GM12878 (cell line): ENCODE measurements around the gene KRTAP5-3. TPM values are rescaled to one million over a fixed set of nuclear protein-coding genes. Genes with fewer than 3 reads are reported as not detected.

ENCODE experiments used
- ATAC-seq: fragments of 200-7000 bp; cut with Tn5 transposase; 3 replicates; pipeline ENCODE4 v1.9.1; 2020; ENCODE audit warnings: mild to moderate bottlenecking, moderate library complexity
- BruUV-seq: library from RNA; stranded (reverse); fragments of 400-500 nt; replicated peaks from 2 replicates; lab custom pipeline; 2021; lab: Mats Ljungman, UMichigan
- CTCF ChIA-PET: fragments of 300-600 bp; sonication (Branson Sonifier 250); formaldehyde crosslinking; extraction: SDS; loops from one replicate; lab custom pipeline; 2021; ENCODE audit warnings: inconsistent platforms; lab: Yijun Ruan, JAX
- POLR2A ChIA-PET: fragments of 350-600 bp; formaldehyde crosslinking; extraction: SDS; loops from one replicate; lab custom pipeline; 2021; ENCODE audit warnings: inconsistent platforms; lab: Charles Lee
- RAD21 ChIA-PET: fragments of 300-600 bp; sonication (Branson Sonifier 250); formaldehyde crosslinking; loops from one replicate; lab custom pipeline; 2023; ENCODE audit warnings: antibody characterized with exemption; ENCODE audit not compliant: unreplicated experiment; lab: Charles Lee
- SMC1A ChIA-PET: fragments of 300-600 bp; sonication (Branson Sonifier 250); formaldehyde crosslinking; loops from one replicate; lab custom pipeline; 2023; ENCODE audit not compliant: unreplicated experiment, uncharacterized antibody; lab: Charles Lee
- DNase-seq: peaks from one replicate; pipeline ENCODE4 v3.0.0-alpha.2; 2011; ENCODE audit warnings: low read depth, low spot score
- FAIRE-seq: peaks from 3 replicates; lab custom pipeline; 2011; peaks lifted over from hg19 to GRCh38; lab: Jason Lieb, UNC
- H2AFZ ChIP-seq: 2 replicates; pipeline ENCODE4 v1.6.0; 2011; ENCODE audit warnings: low read depth, low read length, control low read depth; ENCODE audit not compliant: control insufficient read depth
- H3K27ac ChIP-seq: 2 replicates; pipeline ENCODE4 v1.5.1; 2011; ENCODE audit warnings: control low read depth; ENCODE audit not compliant: control insufficient read depth, insufficient read depth
- H3K27me3 ChIP-seq, 2 experiments: replicated peaks in 1 of 2; 2 replicates each; pipeline versions ENCODE4 v1.6.0 to v1.6.1; 2011; ENCODE audit warnings: low read length in 1 of 2; ENCODE audit not compliant: control insufficient read depth in 2 of 2, insufficient read depth in 2 of 2
- H3K36me3 ChIP-seq, 2 experiments: 2 replicates each; pipeline ENCODE4 v1.5.1; 2011; ENCODE audit warnings: low read length in 1 of 2; ENCODE audit not compliant: control insufficient read depth in 2 of 2, insufficient read depth in 2 of 2
- H3K4me1 ChIP-seq: 2 replicates; pipeline ENCODE4 v1.6.1; 2011; ENCODE audit warnings: mild to moderate bottlenecking, low read length, moderate library complexity, mixed read lengths; ENCODE audit not compliant: control insufficient read depth, insufficient read depth
- H3K4me2 ChIP-seq: 2 replicates; pipeline ENCODE4 v1.6.0; 2011; ENCODE audit warnings: control low read depth; ENCODE audit not compliant: control insufficient read depth, insufficient read depth
- H3K4me3 ChIP-seq: fragments of 200-600 bp; sonication (generic); 2 replicates; pipeline ENCODE4 v1.5.1; 2016
- H3K79me2 ChIP-seq: 2 replicates; pipeline ENCODE4 v1.6.0; 2011; ENCODE audit warnings: low read length; ENCODE audit not compliant: control insufficient read depth, insufficient read depth
- H3K9ac ChIP-seq: 2 replicates; pipeline ENCODE4 v1.8.0; 2011; ENCODE audit warnings: low read length, control low read depth, mixed read lengths; ENCODE audit not compliant: control insufficient read depth, insufficient read depth
- H3K9me3 ChIP-seq: replicated peaks from 3 replicates; pipeline ENCODE4 v1.5.1; 2011; ENCODE audit warnings: mild to moderate bottlenecking, low read length; ENCODE audit not compliant: control insufficient read depth, insufficient read depth
- H4K20me1 ChIP-seq: 2 replicates; pipeline ENCODE4 v1.6.0; 2011; ENCODE audit not compliant: control insufficient read depth, insufficient read depth
- BHLHE40 ChIP-seq, 2 experiments: fragments of 450-650 bp in 1 of 2; IDR thresholded peaks; 2 replicates each; pipeline ENCODE4 v1.6.1; 2011 to 2017; ENCODE audit warnings: low read depth in 2 of 2, borderline replicate concordance in 1 of 2, improper control_type of control experiment in 1 of 2, low read length in 1 of 2, mild to moderate bottlenecking in 1 of 2
- CHD1 ChIP-seq: IDR thresholded peaks from 2 replicates; pipeline ENCODE4 v1.6.1; 2012; ENCODE audit warnings: low read depth, low read length, improper control_type of control experiment
- ETV6 ChIP-seq, 2 experiments: fragments of 450-650 bp in 1 of 2; IDR thresholded peaks in 1 of 2; conservative IDR thresholded peaks in 1 of 2; 2 replicates each; pipeline ENCODE4 v1.6.1; 2014; ENCODE audit warnings: antibody characterized with exemption in 1 of 2, borderline replicate concordance in 1 of 2, low read depth in 1 of 2, mild to moderate bottlenecking in 1 of 2, moderate library complexity in 1 of 2
- HDAC2 ChIP-seq: fragments of 200-600 bp; sonication (generic); IDR thresholded peaks from 2 replicates; pipeline ENCODE4 v1.6.1; 2017
- POU2F2 ChIP-seq: IDR thresholded peaks from 3 replicates; pipeline ENCODE4 v1.6.1; 2011; ENCODE audit warnings: low read depth, mild to moderate bottlenecking, low read length, borderline replicate concordance
- SREBF1 ChIP-seq: IDR thresholded peaks from 2 replicates; pipeline ENCODE4 v1.6.1; 2012; ENCODE audit warnings: mild to moderate bottlenecking, low read length
- SUPT20H ChIP-seq: IDR thresholded peaks from 2 replicates; pipeline ENCODE4 v1.6.1; 2011; ENCODE audit warnings: low read depth, mild to moderate bottlenecking, low read length, moderate library complexity, borderline replicate concordance; ENCODE audit not compliant: control insufficient read depth
- SUZ12 ChIP-seq: fragments of 200-600 bp; sonication (generic); IDR thresholded peaks from one replicate; pipeline ENCODE4 v1.6.1; 2018; ENCODE audit warnings: antibody characterized with exemption, mild to moderate bottlenecking; ENCODE audit not compliant: unreplicated experiment
- TBL1XR1 ChIP-seq: IDR thresholded peaks from 2 replicates; pipeline ENCODE4 v1.6.1; 2012; ENCODE audit warnings: low read depth, low read length, improper control_type of control experiment
- ZNF592 ChIP-seq: fragments of 450-650 bp; IDR thresholded peaks from 2 replicates; pipeline ENCODE4 v1.6.1; 2017; ENCODE audit warnings: mild to moderate bottlenecking, moderate library complexity
- ZNF687 ChIP-seq: fragments of 450-650 bp; IDR thresholded peaks from 2 replicates; pipeline ENCODE4 v1.6.1; 2017; ENCODE audit warnings: mild to moderate bottlenecking, moderate library complexity
- WGBS: methylation state at CpG from one replicate; pipeline ENCODE4 v1.1.6; 2016; ENCODE audit warnings: low lambda C conversion rate; ENCODE audit not compliant: insufficient replicate concordance, insufficient coverage; ENCODE audit errors: missing lambda C conversion rate; 5-methylcytosine and 5-hydroxymethylcytosine counted together
- in situ Hi-C: fragments of 300-500 bp; cut with MboI; formaldehyde crosslinking; loops from 9 replicates; pipeline ENCODE4 v1.14.3; 2018; ENCODE audit warnings: mixed read lengths
- intact Hi-C: fragments of 100-400 bp; cut with micrococcal nuclease; formaldehyde crosslinking; loops from one replicate; pipeline ENCODE4 v1.14.2; 2022; ENCODE audit not compliant: unreplicated experiment
- polyA plus RNA-seq, 11 experiments: library from polyadenylated mRNA; depleted of rRNA in 4 of 11; unstranded in 6 of 11; stranded (reverse) in 5 of 11; fragments of >200 nt; fragmentation: Nextera tagmentation in 4 of 11; fragmentation: Illumina TruSeq in 1 of 11; extraction: Ambion mirVana in 4 of 11; extraction: Trizol in 1 of 11; gene quantifications; 1 replicate in 1 of 11; 2 replicates in 10 of 11; pipeline versions ENCODE4 v1.2.1 to v1.2.3, GENCODE V29; 2011 to 2016; ENCODE audit warnings: inconsistent platforms in 2 of 11, missing spikeins in 2 of 11, low read depth in 1 of 11
- total RNA-seq, 4 experiments: library from RNA; depleted of rRNA in 3 of 4; stranded (reverse); fragments of >200 nt in 3 of 4; fragmentation: Illumina TruSeq in 1 of 4; extraction: Trizol in 1 of 4; gene quantifications; 2 replicates each; pipeline versions ENCODE4 v1.2.1 to v1.2.3, GENCODE V29; 2013 to 2021

The KRTAP5-3 gene
- total and polyA plus RNA-seq, 10 of the 15 experiments (the other 5 are each of a cell fraction or from before 2014, with no cell fraction given), result not detected

GRCh38 chr11:1651411-1651980 lies 43.2 kb upstream of the KRTAP5-3 start:
- FAIRE-seq, result no peak
- BruUV-seq, result no TSS peak

More at GRCh38 chr11:1651411-1651980, 43.2 kb upstream of the KRTAP5-3 start:
- no peak overlapping the region for H3K27ac ChIP-seq
- RAD21 ChIA-PET, result interaction anchor here (2.1 kb wide), 1 partner anchor 181 kb away, joined by 8 read pairs; no protein-coding TSS in a partner anchor
- 17% methylated on average over 7 of the region's 7 CpGs for WGBS
- POLR2A ChIA-PET, result no interaction called here
- no peaks in the 10 kb centered on the region for H3K9me3 ChIP-seq
- SMC1A ChIA-PET, result interaction anchor here (0.5 kb wide), 1 partner anchor 51 kb away, joined by 3 read pairs; no protein-coding TSS in a partner anchor
- ATAC-seq (no peak), DNase-seq (no peak)
- no peaks in the 10 kb centered on the region for H3K4me1 ChIP-seq
- H3K4me2 ChIP-seq, result no peak overlapping the region
- H3K79me2 ChIP-seq, result no peaks in the 10 kb centered on the region
- in situ Hi-C loops, result no loop called here
- H3K4me3 ChIP-seq, result no peak overlapping the region
- no peak for TF ChIP-seq TBL1XR1
- no peak for TF ChIP-seq BHLHE40 (IDR thresholded peaks at IDR 0.05; ENCODE audit: borderline replicate concordance in 1 of 2, low read depth in 2 of 2, low read length in 1 of 2)
- TF ChIP-seq ETV6 (conservative IDR thresholded peaks at IDR 0.05 in 1 of 2, IDR thresholded peaks at IDR 0.05 in 1 of 2; ENCODE audit: borderline replicate concordance in 1 of 2, low read depth in 1 of 2), result no peak
- TF ChIP-seq SREBF1, result no peak
- no peak for TF ChIP-seq SUPT20H
- no peak for TF ChIP-seq SUZ12
- TF ChIP-seq ZNF687, result no peak
- TF ChIP-seq CHD1, result no peak
- TF ChIP-seq ZNF592, result no peak
- TF ChIP-seq HDAC2, result no peak
- no peak for TF ChIP-seq POU2F2
- no peaks in the 10 kb centered on the region for H3K36me3 ChIP-seq
- H3K27me3 ChIP-seq, result peaks cover 0 to 3% of the 10 kb centered on the region in 2 experiments; a peak in 2 of 4 replicates
- intact Hi-C loops, result loop anchor here (5.0 kb wide), 2 partner anchors 41 to 181 kb away; partner anchors contain the start of gene SYT8
- no peak overlapping the region for H3K9ac ChIP-seq
- no peaks in the 10 kb centered on the region for H4K20me1 ChIP-seq
- CTCF ChIA-PET, result interaction anchor here (1.2 to 3.7 kb wide), 5 partner anchors 12 to 500 kb away, joined by 4 to 56 read pairs (median 10); partner anchors contain the start of gene SYT8
- H2AFZ ChIP-seq, result no peak overlapping the region
